ENCODE results near the gene CRABP1. TPM values are rescaled to one million over a fixed set of nuclear protein-coding genes. Genes with fewer than 3 reads are reported as not detected.
A peak's percentile ranks its signal among the peaks of the same experiment; 100 is the strongest.

CRABP1 gene
- total RNA-seq, 2 donors from 2014 or later = 103 TPM

DNA sequence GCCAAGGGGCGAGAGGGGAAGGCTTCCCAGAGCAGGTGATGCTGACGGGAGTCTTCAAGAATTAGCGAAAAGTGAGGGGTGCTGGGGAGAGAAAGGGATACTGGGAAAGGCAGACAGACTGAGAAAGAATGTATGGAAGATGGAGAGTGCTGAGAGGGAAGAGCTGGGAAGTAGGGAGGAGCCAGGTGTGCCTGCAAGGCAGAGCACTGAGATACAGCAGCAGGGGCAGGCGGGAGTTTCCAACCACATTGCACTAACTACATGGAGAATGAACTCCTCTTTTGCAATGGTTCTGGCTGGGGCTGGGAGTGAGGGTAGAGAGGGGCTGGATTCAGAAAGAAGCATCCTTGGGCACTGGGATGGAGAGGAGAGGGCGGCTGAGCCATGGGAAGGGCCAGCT is 16.0 kb upstream of the CRABP1 start:
- Mint-ChIP-seq H3K27ac (peak overlapping the region; percentile 32), H3K9me3 (no peaks in the 10 kb centered on the region), H3K4me3 (no peak overlapping the region), H3K4me1 (peaks cover 29% of the 10 kb centered on the region), H3K36me3 (ENCODE audit: low read depth) (no peaks in the 10 kb centered on the region), H3K27me3 (ENCODE audit: insufficient read depth) (peaks cover 3% of the 10 kb centered on the region)
- WGBS, 2 experiments (ENCODE audit: insufficient coverage in 1 of 2, insufficient read length in 1 of 2) = 93 to 94% methylated on average over 3 to 5 of the region's 5 CpGs
- peak overlapping the region; percentile 99 for H3K27ac ChIP-seq (ENCODE audit: low read depth, low read length)
- no peaks in the 10 kb centered on the region for H3K27me3 ChIP-seq (ENCODE audit: control insufficient read depth, insufficient read depth, low read length, poor library complexity, severe bottlenecking)
- H3K4me3 ChIP-seq (ENCODE audit: low read length) = no peak overlapping the region
- no peaks in the 10 kb centered on the region for H3K36me3 ChIP-seq (ENCODE audit: control insufficient read depth, insufficient read depth, low read length)
- H3K9ac ChIP-seq (ENCODE audit: extremely low read depth, low read length, poor library complexity, severe bottlenecking) = no peak overlapping the region
- TF ChIP-seq CTCF (conservative IDR thresholded peaks at IDR 0.05) = no peak
- H3K4me1 ChIP-seq (ENCODE audit: control insufficient read depth, insufficient read depth, low read length) = peaks cover 16% of the 10 kb centered on the region
- DNase-seq = no peak
- H3K9me3 ChIP-seq (ENCODE audit: control insufficient read depth, low read length) = no peaks in the 10 kb centered on the region

GRCh38 chr15:78325092-78325843 is 14.9 kb upstream of the CRABP1 start:
- Mint-ChIP-seq H3K4me3 (no peak overlapping the region), H3K4me1 (peaks cover 29% of the 10 kb centered on the region), H3K9me3 (no peaks in the 10 kb centered on the region), H3K27me3 (ENCODE audit: insufficient read depth) (peaks cover 3% of the 10 kb centered on the region), H3K27ac (peak overlapping the region; percentile 14), H3K36me3 (ENCODE audit: low read depth) (no peaks in the 10 kb centered on the region)
- WGBS, 2 experiments (ENCODE audit: insufficient coverage in 1 of 2, insufficient read length in 1 of 2) = 84 to 85% methylated on average over 4 to 7 of the region's 7 CpGs
- H3K4me3 ChIP-seq (ENCODE audit: low read length) = no peak overlapping the region
- peak overlapping the region; percentile 99 for H3K27ac ChIP-seq (ENCODE audit: low read depth, low read length)
- H3K36me3 ChIP-seq (ENCODE audit: control insufficient read depth, insufficient read depth, low read length) = no peaks in the 10 kb centered on the region
- no peaks in the 10 kb centered on the region for H3K9me3 ChIP-seq (ENCODE audit: control insufficient read depth, low read length)
- H3K27me3 ChIP-seq (ENCODE audit: control insufficient read depth, insufficient read depth, low read length, poor library complexity, severe bottlenecking) = no peaks in the 10 kb centered on the region
- no peak for TF ChIP-seq CTCF (conservative IDR thresholded peaks at IDR 0.05)
- H3K4me1 ChIP-seq (ENCODE audit: control insufficient read depth, insufficient read depth, low read length) = peaks cover 16% of the 10 kb centered on the region
- no peak overlapping the region for H3K9ac ChIP-seq (ENCODE audit: extremely low read depth, low read length, poor library complexity, severe bottlenecking)
- peak; percentile 73 for DNase-seq

DNA sequence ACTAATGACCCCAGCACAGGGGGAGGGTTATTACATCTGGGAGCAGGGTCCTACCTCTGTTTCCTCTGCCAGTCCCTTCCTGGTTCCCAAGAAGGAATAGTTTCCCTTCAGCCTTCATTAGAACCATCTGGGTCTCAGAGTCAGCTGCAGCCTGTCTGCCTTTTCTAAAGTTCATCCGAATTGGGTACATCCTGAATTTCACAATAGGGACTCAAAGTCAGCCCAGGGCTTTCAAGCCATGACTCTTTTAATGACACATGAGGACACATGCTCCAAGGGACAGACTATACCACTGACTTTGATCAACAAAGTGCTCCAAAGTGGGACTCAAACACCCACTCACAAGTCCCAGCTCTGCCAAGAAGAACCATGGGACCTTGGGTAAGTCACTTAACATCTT is 12.7 kb upstream of the CRABP1 start:
- Histone ChIP-seq H3K9ac (ENCODE audit: extremely low read depth, low read length, poor library complexity, severe bottlenecking) (no peak overlapping the region), H3K9me3 (ENCODE audit: control insufficient read depth, low read length) (no peaks in the 10 kb centered on the region), H3K4me3 (ENCODE audit: low read length) (no peak overlapping the region), H3K27ac (ENCODE audit: low read depth, low read length) (no peak overlapping the region), H3K4me1 (ENCODE audit: control insufficient read depth, insufficient read depth, low read length) (peaks cover 15% of the 10 kb centered on the region), H3K36me3 (ENCODE audit: control insufficient read depth, insufficient read depth, low read length) (no peaks in the 10 kb centered on the region), H3K27me3 (ENCODE audit: control insufficient read depth, insufficient read depth, low read length, poor library complexity, severe bottlenecking) (no peaks in the 10 kb centered on the region)
- no peak for DNase-seq
- Mint-ChIP-seq H3K27ac (no peak overlapping the region), H3K27me3 (ENCODE audit: insufficient read depth) (peaks cover 3% of the 10 kb centered on the region), H3K4me1 (peaks cover 26% of the 10 kb centered on the region), H3K9me3 (no peaks in the 10 kb centered on the region), H3K36me3 (ENCODE audit: low read depth) (no peaks in the 10 kb centered on the region), H3K4me3 (no peak overlapping the region)
- WGBS, 2 experiments (ENCODE audit: insufficient coverage in 1 of 2, insufficient read length in 1 of 2) = 80 to 89% methylated on average over 1 of the region's 1 CpG
- no peak for TF ChIP-seq CTCF (conservative IDR thresholded peaks at IDR 0.05)
